Lower lobe of right lung (tissue), 2 donors: ENCODE results near the gene CECR2. TPM values are rescaled to one million over a fixed set of nuclear protein-coding genes. Genes with fewer than 3 reads are reported as not detected.

Experiments
- ATAC-seq, 2 donors: fragments of 200-7000 bp; cut with Tn5 transposase; one replicate each; pipeline ENCODE4 v1.9.1; 2020 to 2022; ENCODE audit warnings: mild to moderate bottlenecking in 2 of 2, moderate library complexity in 2 of 2
- DNase-seq: peaks from one replicate; pipeline ENCODE4 v3.0.0-alpha.2; 2020
- H3K27ac ChIP-seq: fragments of 200-600 bp; one replicate; pipeline ENCODE4 v1.8.0; 2022
- H3K27me3 ChIP-seq: fragments of 200-600 bp; one replicate; pipeline ENCODE4 v1.8.0; 2022; ENCODE audit warnings: low read depth
- H3K36me3 ChIP-seq: fragments of 200-600 bp; one replicate; pipeline ENCODE4 v1.8.0; 2022; ENCODE audit warnings: mild to moderate bottlenecking
- H3K4me1 ChIP-seq: fragments of 200-600 bp; one replicate; pipeline ENCODE4 v1.8.0; 2022
- H3K4me3 ChIP-seq: fragments of 200-600 bp; one replicate; pipeline ENCODE4 v1.8.0; 2022; ENCODE audit warnings: mild to moderate bottlenecking
- H3K9me3 ChIP-seq: fragments of 200-600 bp; one replicate; pipeline ENCODE4 v1.8.0; 2022
- CTCF ChIP-seq: fragments of 200-600 bp; IDR thresholded peaks from one replicate; pipeline ENCODE4 v1.8.0; 2022; ENCODE audit warnings: antibody characterized with exemption, mild to moderate bottlenecking
- intact Hi-C: fragments of 100-400 bp; cut with DNase I; formaldehyde crosslinking; loops from one replicate; pipeline ENCODE4 v1.11.0; 2022
- total RNA-seq: library from RNA; stranded (reverse); fragmentation: NEBNext Ultra II Directional; extraction: Animal tissue kit (Norgen Biotek cat#: 25700); gene quantifications from one replicate; pipeline ENCODE4 v1.2.1, GENCODE V29; 2021
- donor health status: DM: no; HTN: yes; CAD: no; lungs with severe emphysema.

CECR2 gene
- total RNA-seq, 1 donor from 2014 or later, result 10.9 TPM

DNA sequence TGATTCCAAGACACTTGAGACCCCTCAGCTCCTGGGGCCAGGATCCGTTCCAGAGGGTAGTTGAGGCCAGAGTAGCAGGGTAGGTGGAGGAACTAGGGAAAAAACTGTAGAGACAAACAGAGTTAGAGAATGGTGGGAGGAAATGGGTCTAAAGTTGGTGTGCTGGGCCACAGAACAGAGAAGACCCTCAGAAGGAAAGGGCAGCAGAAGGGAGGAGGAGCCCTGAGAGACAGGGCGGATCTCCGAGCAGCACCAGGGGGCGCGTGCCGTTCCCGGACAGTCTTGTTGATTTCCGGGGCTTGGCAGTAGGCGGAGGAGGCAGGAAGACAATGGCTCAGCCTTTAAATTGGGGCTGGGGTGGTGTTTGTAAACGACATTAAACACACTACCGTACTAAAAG is 2.4 kb upstream of the CECR2 start:
- no peak for DNase-seq
- no peaks in the 10 kb centered on the region for H3K36me3 ChIP-seq
- H3K4me1 ChIP-seq, result peaks cover 12% of the 10 kb centered on the region
- H3K27ac ChIP-seq, result no peak overlapping the region
- H3K27me3 ChIP-seq, result peaks cover 14% of the 10 kb centered on the region
- peak; percentile 35 for TF ChIP-seq CTCF
- intact Hi-C loops, result no loop called here
- no peak overlapping the region for H3K4me3 ChIP-seq
- ATAC-seq, result no peak
- no peaks in the 10 kb centered on the region for H3K9me3 ChIP-seq

GRCh38 chr22:17368144-17368543 is 1.1 kb upstream of the CECR2 start:
- intact Hi-C loops, result no loop called here
- TF ChIP-seq CTCF, result no peak
- H3K9me3 ChIP-seq, result no peaks in the 10 kb centered on the region
- peak overlapping the region; percentile 65 for H3K4me3 ChIP-seq
- ATAC-seq (no peak), DNase-seq (no peak)
- H3K27ac ChIP-seq, result peak overlapping the region; percentile 84
- H3K27me3 ChIP-seq, result peaks cover 23% of the 10 kb centered on the region
- no peaks in the 10 kb centered on the region for H3K36me3 ChIP-seq
- peaks cover 12% of the 10 kb centered on the region for H3K4me1 ChIP-seq

DNA sequence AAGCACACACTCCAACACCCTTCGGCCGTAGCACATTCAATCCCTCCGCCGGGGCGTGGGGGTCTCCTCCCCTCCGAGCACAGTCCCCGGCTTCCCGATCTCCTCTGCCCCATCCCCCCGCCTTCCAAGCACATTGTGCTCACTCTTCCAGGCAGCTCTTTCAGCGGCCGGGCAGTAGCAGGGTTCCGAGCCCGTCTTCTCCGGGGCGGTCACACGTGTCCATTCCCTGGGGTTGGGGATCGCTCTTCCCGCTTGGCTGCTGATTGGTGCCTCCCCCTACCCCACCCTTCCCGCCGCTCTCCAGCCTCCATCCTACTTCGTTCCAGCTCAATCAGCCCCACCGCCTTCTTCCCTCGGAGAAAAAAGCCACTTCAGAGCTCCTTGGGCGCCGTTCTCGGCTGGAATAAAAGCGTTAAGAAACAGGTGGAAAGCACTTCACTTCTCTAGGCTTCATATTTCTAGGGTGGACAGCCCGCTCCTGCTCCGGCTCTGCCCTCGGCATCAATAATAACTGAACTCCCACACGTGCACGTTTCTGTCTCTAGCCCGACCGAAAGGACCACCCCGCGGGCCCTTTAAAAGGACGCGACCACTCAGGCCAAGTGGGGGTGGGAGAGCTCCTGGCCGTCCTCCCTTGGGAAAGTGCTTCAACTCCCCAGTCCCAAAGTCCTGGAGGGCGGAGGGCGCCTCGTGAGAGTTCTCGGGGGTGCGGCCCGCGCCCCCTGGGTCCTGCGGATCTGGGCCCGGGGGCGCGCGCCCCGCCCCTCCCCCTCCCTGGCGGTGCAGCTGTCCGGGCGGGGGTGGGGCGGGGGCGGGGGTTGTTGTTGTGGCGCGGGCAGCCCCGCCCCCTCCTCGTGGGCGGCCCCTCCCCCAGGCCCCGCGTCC is 464 bp upstream of the CECR2 start:
- intact Hi-C loops, result no loop called here
- no peak for TF ChIP-seq CTCF
- Histone ChIP-seq H3K4me3 (peak overlapping the region; percentile 65), H3K9me3 (no peaks in the 10 kb centered on the region), H3K27me3 (peaks cover 23% of the 10 kb centered on the region), H3K27ac (peak overlapping the region; percentile 84), H3K4me1 (peaks cover 12% of the 10 kb centered on the region), H3K36me3 (no peaks in the 10 kb centered on the region)
- DNase-seq, result peak; percentile 72
- peak; percentile 76 to 87 for ATAC-seq

- H3K4me3 ChIP-seq, result peak overlapping the region; percentile 65
- H3K9me3 ChIP-seq, result no peaks in the 10 kb centered on the region
- peak overlapping the region; percentile 67 for H3K27ac ChIP-seq
- ATAC-seq (peak; percentile 37 to 41), DNase-seq (no peak)
- no peaks in the 10 kb centered on the region for H3K36me3 ChIP-seq
- peaks cover 12% of the 10 kb centered on the region for H3K4me1 ChIP-seq
- TF ChIP-seq CTCF, result no peak
- intact Hi-C loops, result no loop called here
- peaks cover 26% of the 10 kb centered on the region for H3K27me3 ChIP-seq
These were observed 936 bp downstream of the CECR2 start for GRCh38 chr22:17370026-17370765.

DNA sequence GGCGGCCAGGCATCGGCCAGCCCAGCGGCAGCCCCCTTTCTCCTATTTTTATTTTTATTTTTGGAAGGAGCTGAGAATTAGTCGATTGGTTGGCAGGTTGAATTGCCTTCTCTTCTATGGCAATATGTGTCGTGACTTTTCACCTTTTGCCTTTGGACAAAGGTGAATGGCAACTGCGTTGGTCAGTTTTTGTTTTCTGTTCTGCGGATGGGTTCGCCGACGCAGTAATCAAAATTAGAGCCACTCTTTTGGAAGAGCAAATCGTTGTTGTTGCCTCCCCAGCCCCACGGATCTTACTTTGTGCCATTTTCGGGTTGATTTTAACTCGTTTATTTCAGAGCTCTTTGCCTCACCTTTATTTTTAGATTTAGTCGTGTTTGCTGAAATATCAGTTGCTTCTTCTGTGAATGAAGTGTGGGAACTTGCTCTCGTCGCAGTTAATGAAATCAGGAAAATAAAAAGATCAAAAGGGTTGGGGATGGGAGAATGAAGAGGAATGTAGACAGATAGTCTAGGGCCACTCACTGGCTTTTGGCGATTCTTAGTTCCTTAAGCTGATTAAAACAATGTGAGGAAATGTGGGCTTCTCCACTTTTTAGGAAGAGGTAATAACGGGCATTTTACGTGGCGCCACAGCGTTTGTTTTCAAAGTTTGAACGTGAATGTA is 1.6 kb downstream of the CECR2 start:
- ATAC-seq (no peak), DNase-seq (no peak)
- H3K27me3 ChIP-seq, result peaks cover 26% of the 10 kb centered on the region
- intact Hi-C loops, result no loop called here
- peak overlapping the region; percentile 67 for H3K27ac ChIP-seq
- H3K4me3 ChIP-seq, result peak overlapping the region; percentile 65
- H3K9me3 ChIP-seq, result no peaks in the 10 kb centered on the region
- peaks cover 12% of the 10 kb centered on the region for H3K4me1 ChIP-seq
- no peak for TF ChIP-seq CTCF
- H3K36me3 ChIP-seq, result no peaks in the 10 kb centered on the region
